Renal pelvis (tissue), 4 donors: ENCODE data around the gene PTPRJ. TPM values are rescaled to one million over a fixed set of nuclear protein-coding genes. Genes with fewer than 3 reads are reported as not detected.
"Not testable (repeated sequence)": the region's sequence is repeated elsewhere in the genome, so short reads cannot be mapped to it uniquely, and the experiment has no call there.

Experiments
- DNase-seq: peaks from one replicate; pipeline ENCODE4 v3.0.0-alpha.2; 2013
- polyA plus RNA-seq, 3 donors: library from polyadenylated mRNA; unstranded; fragments of 120-200 nt; gene quantifications; one replicate each; pipeline ENCODE4 v1.2.1, GENCODE V29; 2013; ENCODE audit not compliant: insufficient read length in 3 of 3

Gene PTPRJ
- polyA plus RNA-seq, 3 donors = 22.4 to 28.3 (median 23.8) TPM

- DNase-seq = no peak
Observed at GRCh38 chr11:48017831-48018527, 37.6 kb downstream of the PTPRJ start.

DNA sequence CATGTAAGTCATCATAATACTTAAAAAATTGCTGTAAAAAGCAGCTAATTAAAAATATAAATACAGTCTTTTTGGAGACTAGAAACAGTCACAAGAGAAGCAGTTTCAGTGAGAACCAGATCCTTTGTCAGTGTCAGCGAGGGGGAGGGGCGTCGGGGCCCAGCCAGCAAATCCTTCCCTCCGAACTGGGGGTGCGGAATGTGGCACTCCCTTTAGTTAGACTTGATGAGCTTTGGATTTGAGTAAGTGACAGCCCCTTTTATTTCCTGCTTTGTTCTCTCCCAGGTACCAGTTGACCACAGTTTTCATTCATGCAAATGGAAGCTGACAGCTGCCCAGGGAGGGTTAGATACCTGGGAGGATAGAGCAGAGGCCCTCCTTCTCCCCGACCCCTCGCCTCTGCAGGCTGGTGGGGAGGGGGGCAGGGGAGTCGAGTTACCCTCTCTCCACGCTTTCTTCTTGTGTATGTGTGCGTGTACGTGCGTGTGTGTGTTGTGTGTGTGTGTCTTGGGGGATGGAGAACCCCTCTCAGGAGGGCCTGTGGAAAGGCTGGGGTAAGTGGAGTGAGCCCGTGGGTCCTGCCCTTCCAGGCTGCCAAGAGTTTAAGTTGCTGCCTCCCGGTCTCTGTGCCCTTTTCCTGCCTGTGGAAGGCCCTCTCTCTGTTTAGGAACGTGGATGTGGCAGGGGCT is 38.3 kb downstream of the PTPRJ start:
- peak; percentile 61 for DNase-seq

DNA sequence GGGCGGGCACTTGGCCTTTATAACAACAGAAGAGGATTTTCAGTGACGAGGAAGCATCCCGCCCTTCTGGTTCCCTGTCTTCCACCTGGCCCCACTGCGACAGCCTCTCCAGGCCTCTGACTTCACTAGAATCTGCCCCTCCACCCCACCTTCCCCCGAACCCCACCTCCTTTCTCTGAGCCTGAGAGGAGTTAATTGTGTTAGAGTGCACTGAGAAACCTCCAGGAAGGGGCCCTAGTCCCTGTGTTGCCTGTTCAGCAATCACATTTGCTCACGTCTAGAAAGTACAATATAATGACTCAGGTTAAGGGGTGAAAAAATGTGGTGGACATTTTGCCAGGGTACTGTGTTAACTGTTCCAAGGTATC is 38.8 kb downstream of the PTPRJ start:
- DNase-seq = no peak

- DNase-seq = no peak
Observed at GRCh38 chr11:48019595-48019994, 39.2 kb downstream of the PTPRJ start.

- no peak for DNase-seq
Observed at GRCh38 chr11:48020092-48020755, 39.9 kb downstream of the PTPRJ start.

- not testable (repeated sequence) for DNase-seq
Observed at GRCh38 chr11:48021201-48021820, 41.0 kb downstream of the PTPRJ start.

DNA sequence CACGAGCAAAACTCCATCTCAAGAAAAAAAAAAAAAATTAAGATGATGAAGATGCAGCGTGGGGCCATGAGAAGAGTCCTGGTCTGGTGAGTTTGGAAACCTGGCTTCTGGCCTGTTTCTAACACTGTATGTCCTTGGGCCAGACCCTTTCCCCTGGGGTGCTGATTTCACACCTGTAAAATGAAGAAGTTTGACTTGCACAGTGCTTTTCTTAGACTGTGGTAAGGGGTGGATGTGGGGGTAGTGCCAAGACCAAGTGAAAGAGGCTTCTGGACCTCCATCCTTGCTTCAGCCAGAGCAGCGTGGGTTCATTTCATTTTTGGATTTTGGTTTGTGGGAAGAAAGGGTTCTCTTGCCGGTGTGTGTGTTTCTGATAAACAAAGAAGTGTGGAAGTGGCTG is 42.1 kb downstream of the PTPRJ start:
- DNase-seq = no peak

- not testable (repeated sequence) for DNase-seq
Observed at GRCh38 chr11:48023608-48024007, 43.2 kb downstream of the PTPRJ start.

- DNase-seq = no peak
Observed at GRCh38 chr11:48024635-48025071, 44.3 kb downstream of the PTPRJ start.

DNA sequence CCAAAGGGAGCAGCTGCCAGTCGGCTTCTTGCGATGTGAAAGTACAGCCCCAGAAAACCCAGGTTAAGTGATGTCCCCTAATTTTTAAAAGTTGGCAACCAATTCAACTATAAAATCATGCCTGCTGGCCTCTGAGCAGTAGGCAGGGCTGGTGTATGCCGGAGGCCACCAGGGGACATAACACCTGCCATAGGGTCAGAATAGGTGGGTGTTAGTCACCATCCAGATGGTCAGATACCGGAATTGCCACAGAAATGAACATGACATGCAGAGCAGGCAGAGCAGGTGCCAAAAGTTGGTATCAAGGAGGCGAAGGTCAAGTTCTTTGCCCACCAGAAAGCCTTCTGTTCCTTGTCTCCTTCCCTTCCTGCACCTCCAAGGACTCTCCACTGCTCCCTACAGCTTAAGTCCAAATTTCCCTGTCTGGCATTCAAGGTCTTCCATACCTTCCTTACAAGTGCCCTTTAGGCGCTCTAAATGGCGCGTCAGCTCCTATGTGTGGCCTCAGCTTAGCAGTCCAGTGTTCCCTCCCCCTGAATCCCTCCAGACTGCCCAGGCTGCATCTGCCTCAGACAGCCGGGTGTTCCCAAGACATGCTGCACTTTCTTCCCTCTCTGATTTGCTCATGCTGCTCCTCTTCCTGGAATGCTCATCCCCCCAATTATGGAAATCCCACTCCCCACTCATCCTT is 45.1 kb downstream of the PTPRJ start:
- no peak for DNase-seq

DNA sequence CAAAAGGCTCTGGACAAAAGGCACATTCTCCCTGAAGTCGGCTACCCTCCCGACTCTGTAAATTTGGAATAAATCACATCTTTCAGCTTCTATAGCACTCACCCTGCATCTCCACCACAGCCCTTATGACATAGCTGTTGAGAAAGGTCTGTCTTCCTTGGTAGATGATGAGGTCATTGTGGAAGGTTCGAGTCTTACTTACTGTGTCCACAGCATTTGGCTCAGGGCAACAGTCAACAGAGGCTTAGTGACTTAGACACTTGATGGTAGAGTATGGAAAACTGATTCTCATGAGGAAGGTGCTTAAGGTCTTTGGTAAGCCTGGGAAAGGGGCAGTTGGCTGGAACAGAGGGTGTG is 45.6 kb downstream of the PTPRJ start:
- DNase-seq = no peak

- DNase-seq = no peak
Observed at GRCh38 chr11:48028914-48029680, 48.7 kb downstream of the PTPRJ start.

GRCh38 chr11:48029681-48030290 is 49.4 kb downstream of the PTPRJ start:
- DNase-seq = no peak

GRCh38 chr11:48031602-48032001 is 51.2 kb downstream of the PTPRJ start:
- no peak for DNase-seq

- no peak for DNase-seq
Observed at GRCh38 chr11:48032721-48033120, 52.4 kb downstream of the PTPRJ start.

DNA sequence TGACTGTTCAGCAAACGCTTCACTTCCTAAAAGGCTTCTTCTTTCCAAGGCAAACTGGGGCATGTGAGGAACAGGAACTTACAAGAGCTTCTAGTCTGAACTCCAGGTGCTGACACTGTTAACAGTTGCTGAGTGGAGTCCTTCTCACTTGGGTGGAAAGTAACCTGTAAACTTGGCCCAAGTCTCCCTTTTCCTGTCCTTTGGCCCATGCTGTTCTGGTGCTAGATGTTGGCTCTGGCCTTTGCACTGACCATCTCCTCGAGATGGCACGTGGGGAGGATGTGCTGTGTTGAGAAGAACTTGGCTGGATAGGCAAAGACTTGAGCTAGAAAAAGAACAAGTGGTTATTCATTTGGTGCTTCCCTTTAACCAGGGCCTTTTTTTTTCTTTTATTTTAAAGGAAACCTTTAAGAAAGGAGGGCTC is 53.6 kb downstream of the PTPRJ start:
- no peak for DNase-seq

- no peak for DNase-seq
Observed at GRCh38 chr11:48034926-48035871, 54.8 kb downstream of the PTPRJ start.

- no peak for DNase-seq
Observed at GRCh38 chr11:48036011-48036410, 55.7 kb downstream of the PTPRJ start.

- no peak for DNase-seq
Observed at GRCh38 chr11:48036466-48036865, 56.1 kb downstream of the PTPRJ start.
